Glutamatergic neuron (in vitro differentiated cells): ENCODE results near the gene INO80D. TPM values are rescaled to one million over a fixed set of nuclear protein-coding genes. Genes with fewer than 3 reads are reported as not detected.

Experiments used
- DNase-seq: peaks from one replicate; pipeline ENCODE4 v3.0.0; 2022
- H3K27ac Mint-ChIP-seq: one replicate; pipeline ENCODE4 v1.8.0; 2020; ENCODE audit warnings: mild to moderate bottlenecking, mixed read lengths, inconsistent platforms; ENCODE audit not compliant: unreplicated experiment
- H3K27me3 Mint-ChIP-seq: one replicate; pipeline ENCODE4 v1.8.0; 2020; ENCODE audit warnings: mild to moderate bottlenecking, moderate library complexity, mixed read lengths, inconsistent platforms; ENCODE audit not compliant: unreplicated experiment
- H3K36me3 Mint-ChIP-seq: one replicate; pipeline ENCODE4 v1.8.0; 2020; ENCODE audit warnings: mild to moderate bottlenecking, mixed read lengths, inconsistent platforms; ENCODE audit not compliant: unreplicated experiment
- H3K4me1 Mint-ChIP-seq: one replicate; pipeline ENCODE4 v1.8.0; 2020; ENCODE audit warnings: mild to moderate bottlenecking, low read depth, mixed read lengths, inconsistent platforms; ENCODE audit not compliant: unreplicated experiment
- H3K4me3 Mint-ChIP-seq: one replicate; pipeline ENCODE4 v1.8.0; 2020; ENCODE audit warnings: mild to moderate bottlenecking, mixed read lengths, inconsistent platforms; ENCODE audit not compliant: unreplicated experiment
- H3K9me3 Mint-ChIP-seq: one replicate; pipeline ENCODE4 v1.8.0; 2020; ENCODE audit warnings: mild to moderate bottlenecking, moderate library complexity, mixed read lengths, inconsistent platforms; ENCODE audit not compliant: unreplicated experiment
- CTCF ChIP-seq: fragments of 200-600 bp; sonication (generic); IDR thresholded peaks from one replicate; pipeline ENCODE4 v1.5.0; 2021; ENCODE audit not compliant: partially characterized antibody, unreplicated experiment
- total RNA-seq: library from RNA; stranded (reverse); fragmentation: NEBNext Ultra II Directional; extraction: Animal tissue kit (Norgen Biotek cat#: 25700); gene quantifications from one replicate; pipeline ENCODE4 v1.2.1, GENCODE V29; 2021; ENCODE audit not compliant: unreplicated experiment

Gene INO80D
- total RNA-seq, 1 donor from 2014 or later: 25.0 TPM

- no peak for DNase-seq
- peaks cover 6% of the 10 kb centered on the region for H3K4me1 Mint-ChIP-seq
- peaks cover 3% of the 10 kb centered on the region for H3K9me3 Mint-ChIP-seq
- H3K27me3 Mint-ChIP-seq: no peaks in the 10 kb centered on the region
- no peak overlapping the region for H3K4me3 Mint-ChIP-seq
- no peak overlapping the region for H3K27ac Mint-ChIP-seq
- TF ChIP-seq CTCF: no peak
- H3K36me3 Mint-ChIP-seq: no peaks in the 10 kb centered on the region
Measured at GRCh38 chr2:205948883-205949282, 137.1 kb downstream of the INO80D start.

GRCh38 chr2:205948496-205948837 lies 137.5 kb downstream of the INO80D start:
- Mint-ChIP-seq H3K4me1 (peaks cover 6% of the 10 kb centered on the region), H3K36me3 (no peaks in the 10 kb centered on the region), H3K4me3 (no peak overlapping the region), H3K27me3 (no peaks in the 10 kb centered on the region), H3K9me3 (peaks cover 3% of the 10 kb centered on the region), H3K27ac (no peak overlapping the region)
- TF ChIP-seq CTCF: no peak
- no peak for DNase-seq

- Mint-ChIP-seq H3K4me1 (peaks cover 6% of the 10 kb centered on the region), H3K27me3 (no peaks in the 10 kb centered on the region), H3K4me3 (no peak overlapping the region), H3K27ac (no peak overlapping the region), H3K9me3 (peaks cover 3% of the 10 kb centered on the region), H3K36me3 (no peaks in the 10 kb centered on the region)
- TF ChIP-seq CTCF: peak; percentile 92
- DNase-seq: peak; percentile 79
Measured at GRCh38 chr2:205947621-205948495, 138.1 kb downstream of the INO80D start.

- TF ChIP-seq CTCF: no peak
- no peak overlapping the region for H3K27ac Mint-ChIP-seq
Measured at GRCh38 chr2:205946226-205946625, 139.7 kb downstream of the INO80D start.

More at GRCh38 chr2:205946226-205946625, 139.7 kb downstream of the INO80D start:
- DNase-seq: no peak
- H3K4me1 Mint-ChIP-seq: peaks cover 6% of the 10 kb centered on the region
- H3K9me3 Mint-ChIP-seq: peaks cover 3% of the 10 kb centered on the region
- H3K36me3 Mint-ChIP-seq: peaks cover 3% of the 10 kb centered on the region
- H3K4me3 Mint-ChIP-seq: no peak overlapping the region
- H3K27me3 Mint-ChIP-seq: no peaks in the 10 kb centered on the region

Other genes starting within 250 kb of the INO80D start
- 114 TPM for gene NDUFS1, start 73.3 kb upstream of the INO80D start, total RNA-seq
- 246 TPM for gene EEF1B2, start 73.7 kb upstream of the INO80D start, total RNA-seq
- gene ZDBF2, start 188.5 kb upstream of the INO80D start, total RNA-seq: 47.5 TPM